Right atrium auricular region (tissue), 2 donors: Measurements from ENCODE around the gene PABPC1L. TPM values are rescaled to one million over a fixed set of nuclear protein-coding genes. Genes with fewer than 3 reads are reported as not detected.

Source experiments
- DNase-seq: peaks from one replicate; pipeline ENCODE4 v3.0.0-alpha.2; 2019; ENCODE audit warnings: low spot score
- H3K27ac ChIP-seq, 2 donors: fragments of 200-600 bp; sonication (generic); 1 replicate in 1 of 2; 2 replicates in 1 of 2; pipeline ENCODE4 v1.5.1; 2016 to 2019
- H3K27me3 ChIP-seq, 2 donors: fragments of 200-600 bp; sonication (generic); one replicate each; pipeline versions ENCODE4 v1.5.1 to v1.6.0; 2017 to 2019
- H3K36me3 ChIP-seq: fragments of 200-600 bp; sonication (generic); one replicate; pipeline ENCODE4 v1.5.1; 2016
- H3K4me1 ChIP-seq, 2 donors: fragments of 200-600 bp; sonication (generic); one replicate each; pipeline versions ENCODE4 v1.5.1 to v1.6.0; 2017 to 2019
- H3K4me3 ChIP-seq, 2 donors: fragments of 200-600 bp; sonication (generic); 1 replicate in 1 of 2; 2 replicates in 1 of 2; pipeline ENCODE4 v1.5.1; 2017 to 2019; ENCODE audit warnings: mild to moderate bottlenecking in 1 of 2, moderate library complexity in 1 of 2
- H3K9me3 ChIP-seq, 2 donors: fragments of 200-600 bp; sonication (generic); one replicate each; pipeline ENCODE4 v1.5.1; 2019
- total RNA-seq, 2 donors: library from RNA; depleted of rRNA; stranded (reverse); fragments of >200 nt; gene quantifications; one replicate each; pipeline ENCODE4 v1.1.0, GENCODE V29; 2016
- TF ChIP-seq, protein P1 (sequence below), 2 donors: fragments of 200-600 bp; sonication (generic); IDR thresholded peaks; one replicate each; pipeline ENCODE4 v1.5.1; 2019; ENCODE audit warnings: antibody characterized with exemption in 2 of 2

Gene PABPC1L
- total RNA-seq, 2 donors from 2014 or later: 1.5 to 2.3 TPM

GRCh38 chr20:44928595-44928994 is 18.7 kb downstream of the PABPC1L start:
- no peak for DNase-seq
- no peak overlapping the region for H3K4me3 ChIP-seq
- no peaks in the 10 kb centered on the region for H3K4me1 ChIP-seq
- H3K9me3 ChIP-seq: no peaks in the 10 kb centered on the region
- no peak overlapping the region for H3K27ac ChIP-seq
- H3K36me3 ChIP-seq: no peaks in the 10 kb centered on the region
- TF ChIP-seq, protein P1, sequence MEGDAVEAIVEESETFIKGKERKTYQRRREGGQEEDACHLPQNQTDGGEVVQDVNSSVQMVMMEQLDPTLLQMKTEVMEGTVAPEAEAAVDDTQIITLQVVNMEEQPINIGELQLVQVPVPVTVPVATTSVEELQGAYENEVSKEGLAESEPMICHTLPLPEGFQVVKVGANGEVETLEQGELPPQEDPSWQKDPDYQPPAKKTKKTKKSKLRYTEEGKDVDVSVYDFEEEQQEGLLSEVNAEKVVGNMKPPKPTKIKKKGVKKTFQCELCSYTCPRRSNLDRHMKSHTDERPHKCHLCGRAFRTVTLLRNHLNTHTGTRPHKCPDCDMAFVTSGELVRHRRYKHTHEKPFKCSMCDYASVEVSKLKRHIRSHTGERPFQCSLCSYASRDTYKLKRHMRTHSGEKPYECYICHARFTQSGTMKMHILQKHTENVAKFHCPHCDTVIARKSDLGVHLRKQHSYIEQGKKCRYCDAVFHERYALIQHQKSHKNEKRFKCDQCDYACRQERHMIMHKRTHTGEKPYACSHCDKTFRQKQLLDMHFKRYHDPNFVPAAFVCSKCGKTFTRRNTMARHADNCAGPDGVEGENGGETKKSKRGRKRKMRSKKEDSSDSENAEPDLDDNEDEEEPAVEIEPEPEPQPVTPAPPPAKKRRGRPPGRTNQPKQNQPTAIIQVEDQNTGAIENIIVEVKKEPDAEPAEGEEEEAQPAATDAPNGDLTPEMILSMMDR (IDR thresholded peaks at IDR 0.05): no peak
- H3K27me3 ChIP-seq: no peaks in the 10 kb centered on the region

- Histone ChIP-seq H3K27ac (no peak overlapping the region), H3K4me3 (no peak overlapping the region), H3K4me1 (no peaks in the 10 kb centered on the region), H3K27me3 (no peaks in the 10 kb centered on the region), H3K9me3 (no peaks in the 10 kb centered on the region), H3K36me3 (no peaks in the 10 kb centered on the region)
- TF ChIP-seq, protein P1 (IDR thresholded peaks at IDR 0.05): no peak
- no peak for DNase-seq
These were observed 20.8 kb downstream of the PABPC1L start for GRCh38 chr20:44930517-44931168.

DNA sequence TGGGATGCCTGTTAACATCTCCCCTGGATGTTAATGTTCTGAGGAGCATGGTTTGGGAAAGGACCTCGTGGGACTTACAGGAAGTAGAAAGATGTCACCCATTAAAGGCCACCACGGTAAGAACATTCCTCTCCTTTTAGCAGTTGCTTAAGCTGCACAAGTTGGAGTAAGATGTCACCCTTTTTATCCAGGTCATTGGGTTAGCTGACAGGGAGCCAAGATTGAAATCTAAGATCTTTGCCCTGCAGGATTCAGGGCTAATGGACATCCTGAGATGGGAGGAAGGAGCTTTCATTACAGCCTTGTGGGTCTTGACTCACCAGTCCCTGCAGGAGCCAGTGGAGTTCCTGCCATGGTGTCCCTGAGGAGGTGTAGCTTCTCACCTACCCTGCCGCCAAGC is 22.1 kb downstream of the PABPC1L start:
- Histone ChIP-seq H3K36me3 (no peaks in the 10 kb centered on the region), H3K9me3 (no peaks in the 10 kb centered on the region), H3K4me1 (no peaks in the 10 kb centered on the region), H3K4me3 (no peak overlapping the region), H3K27me3 (no peaks in the 10 kb centered on the region), H3K27ac (no peak overlapping the region)
- TF ChIP-seq, protein P1 (IDR thresholded peaks at IDR 0.05): no peak
- no peak for DNase-seq

DNA sequence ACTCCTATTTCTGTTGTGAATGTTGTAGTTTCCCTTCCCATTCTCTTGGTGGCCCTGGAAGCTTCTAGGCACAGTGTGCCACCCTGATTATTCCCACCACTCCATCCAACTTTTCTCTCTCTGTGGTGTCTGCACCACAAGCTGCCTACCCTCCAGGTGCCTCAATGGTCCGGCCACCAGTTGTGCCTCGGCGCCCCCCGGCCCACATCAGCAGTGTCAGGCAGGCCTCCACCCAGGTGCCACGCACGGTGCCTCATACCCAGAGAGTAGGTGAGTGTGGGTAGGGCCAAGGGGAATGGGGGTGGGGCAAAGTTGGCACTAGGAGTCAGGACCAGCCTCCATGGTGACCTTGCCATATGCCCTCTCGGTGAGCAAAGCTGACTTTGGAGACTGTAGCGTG is 23.1 kb downstream of the PABPC1L start:
- Histone ChIP-seq H3K9me3 (no peaks in the 10 kb centered on the region), H3K4me1 (no peaks in the 10 kb centered on the region), H3K4me3 (no peak overlapping the region), H3K27me3 (no peaks in the 10 kb centered on the region), H3K27ac (no peak overlapping the region), H3K36me3 (no peaks in the 10 kb centered on the region)
- DNase-seq: no peak
- TF ChIP-seq, protein P1 (IDR thresholded peaks at IDR 0.05): no peak

- H3K27ac ChIP-seq: no peak overlapping the region
- no peaks in the 10 kb centered on the region for H3K27me3 ChIP-seq
- no peaks in the 10 kb centered on the region for H3K4me1 ChIP-seq
- TF ChIP-seq, protein P1 (IDR thresholded peaks at IDR 0.05): no peak
- no peaks in the 10 kb centered on the region for H3K9me3 ChIP-seq
- no peak for DNase-seq
- H3K36me3 ChIP-seq: no peaks in the 10 kb centered on the region
- no peak overlapping the region for H3K4me3 ChIP-seq
These were observed 26.6 kb downstream of the PABPC1L start for GRCh38 chr20:44936510-44936909.

- Histone ChIP-seq H3K9me3 (no peaks in the 10 kb centered on the region), H3K4me1 (no peaks in the 10 kb centered on the region), H3K36me3 (peaks cover 16% of the 10 kb centered on the region), H3K27ac (no peak overlapping the region), H3K27me3 (no peaks in the 10 kb centered on the region), H3K4me3 (no peak overlapping the region)
- no peak for DNase-seq
- TF ChIP-seq, protein P1 (IDR thresholded peaks at IDR 0.05): no peak
These were observed 28.8 kb downstream of the PABPC1L start for GRCh38 chr20:44938637-44939036.
